IMR-90 (cell line): ENCODE data around the gene ZP3. TPM values are rescaled to one million over a fixed set of nuclear protein-coding genes. Genes with fewer than 3 reads are reported as not detected.

ENCODE experiments used
- ATAC-seq: fragments of 200-7000 bp; cut with Tn5 transposase; 2 replicates; pipeline ENCODE4 v1.9.1; 2020; ENCODE audit warnings: low read depth, mild to moderate bottlenecking, moderate library complexity
- BruUV-seq: library from RNA; stranded (reverse); fragments of 400-500 nt; replicated peaks from 2 replicates; lab custom pipeline; 2021; lab: Mats Ljungman, UMichigan
- CTCF ChIA-PET: fragments of 300-600 bp; formaldehyde crosslinking; extraction: SDS; loops from one replicate; lab custom pipeline; 2021; ENCODE audit warnings: antibody characterized with exemption; lab: Yijun Ruan, JAX
- POLR2A ChIA-PET: fragments of 300-600 bp; sonication (Branson Sonifier 250); formaldehyde crosslinking; loops from one replicate; lab custom pipeline; 2022; ENCODE audit warnings: antibody characterized with exemption; ENCODE audit not compliant: unreplicated experiment; lab: Charles Lee
- DNase-seq: peaks from one replicate; pipeline ENCODE4 v3.0.0; 2013
- H2AFZ ChIP-seq: replicated peaks from 2 replicates; pipeline ENCODE3; 2013; ENCODE audit warnings: low read length, mild to moderate bottlenecking; ENCODE audit not compliant: poor library complexity
- H2AK5ac ChIP-seq: 2 replicates; pipeline ENCODE4 v1.6.1; 2013; ENCODE audit warnings: low read depth, low read length, inconsistent platforms
- H2AK9ac ChIP-seq: replicated peaks from 2 replicates; pipeline ENCODE3; 2013; ENCODE audit warnings: mild to moderate bottlenecking, low read depth, low read length, moderate library complexity; ENCODE audit not compliant: poor library complexity
- H2BK120ac ChIP-seq: 2 replicates; pipeline ENCODE4 v1.6.1; 2013; ENCODE audit warnings: low read depth, low read length, inconsistent platforms
- H2BK15ac ChIP-seq: 3 replicates; pipeline ENCODE4 v1.6.1; 2013; ENCODE audit warnings: low read depth, low read length, inconsistent platforms
- H2BK20ac ChIP-seq: 2 replicates; pipeline ENCODE4 v1.6.1; 2013; ENCODE audit warnings: low read depth, mild to moderate bottlenecking, inconsistent platforms, low read length, moderate library complexity
- H2BK5ac ChIP-seq: 2 replicates; pipeline ENCODE4 v1.6.1; 2013; ENCODE audit warnings: mild to moderate bottlenecking, low read depth, low read length, inconsistent platforms; ENCODE audit not compliant: poor library complexity, severe bottlenecking
- H3K14ac ChIP-seq: replicated peaks from 2 replicates; pipeline ENCODE4 v1.6.1; 2013; ENCODE audit warnings: low read depth, low read length, inconsistent platforms
- H3K18ac ChIP-seq: 2 replicates; pipeline ENCODE4 v1.6.1; 2013; ENCODE audit warnings: low read depth, low read length, control low read depth
- H3K23ac ChIP-seq: 2 replicates; pipeline ENCODE4 v1.6.1; 2013; ENCODE audit warnings: low read depth, low read length, inconsistent platforms
- H3K27ac ChIP-seq: 2 replicates; pipeline ENCODE4 v1.5.1; 2013; ENCODE audit warnings: mild to moderate bottlenecking, control low read depth, low read length; ENCODE audit not compliant: insufficient read depth
- H3K27me3 ChIP-seq: 2 replicates; pipeline ENCODE4 v1.6.1; 2013; ENCODE audit warnings: low read length; ENCODE audit not compliant: control insufficient read depth, insufficient read depth
- H3K36me3 ChIP-seq: 2 replicates; pipeline ENCODE4 v1.6.1; 2013; ENCODE audit warnings: low read length, mixed read lengths; ENCODE audit not compliant: control insufficient read depth, insufficient read depth
- H3K4ac ChIP-seq: 2 replicates; pipeline ENCODE4 v1.6.1; 2013; ENCODE audit warnings: low read depth, low read length, inconsistent platforms
- H3K4me1 ChIP-seq: 2 replicates; pipeline ENCODE4 v1.6.1; 2013; ENCODE audit warnings: low read length, mixed read lengths; ENCODE audit not compliant: control insufficient read depth, insufficient read depth
- H3K4me2 ChIP-seq: 2 replicates; pipeline ENCODE4 v1.6.1; 2013; ENCODE audit warnings: low read depth, mild to moderate bottlenecking, control low read depth, low read length, moderate library complexity
- H3K4me3 ChIP-seq: 2 replicates; pipeline ENCODE4 v1.5.1; 2013; ENCODE audit warnings: low read depth, mild to moderate bottlenecking, control low read depth, low read length, moderate library complexity; ENCODE audit not compliant: insufficient read depth
- H3K56ac ChIP-seq: 2 replicates; pipeline ENCODE4 v1.6.1; 2013; ENCODE audit warnings: low read length, inconsistent platforms; ENCODE audit not compliant: insufficient read depth; ENCODE audit errors: extremely low read depth
- H3K79me1 ChIP-seq, 2 experiments: 2 replicates each; pipeline ENCODE4 v1.6.1; 2013; ENCODE audit warnings: low read length in 2 of 2, inconsistent platforms in 1 of 2, low read depth in 1 of 2
- H3K9ac ChIP-seq: 2 replicates; pipeline ENCODE4 v1.6.1; 2013; ENCODE audit warnings: low read depth, low read length, control low read depth
- H3K9me1 ChIP-seq: 2 replicates; pipeline ENCODE4 v1.6.1; 2013; ENCODE audit warnings: low read length, inconsistent platforms; ENCODE audit not compliant: insufficient read depth
- H3K9me3 ChIP-seq: 2 replicates; pipeline ENCODE4 v1.6.1; 2013; ENCODE audit warnings: low read length; ENCODE audit not compliant: control insufficient read depth, insufficient read depth
- H4K20me1 ChIP-seq: 2 replicates; pipeline ENCODE4 v1.6.1; 2013; ENCODE audit warnings: low read length, inconsistent platforms; ENCODE audit not compliant: insufficient read depth
- H4K5ac ChIP-seq: 2 replicates; pipeline ENCODE4 v1.6.1; 2013; ENCODE audit warnings: mild to moderate bottlenecking, low read depth, low read length, control low read depth
- H4K8ac ChIP-seq, 2 experiments: 2 replicates each; pipeline ENCODE4 v1.6.1; 2013; ENCODE audit warnings: low read depth in 2 of 2, low read length in 2 of 2, control low read depth in 1 of 2, inconsistent platforms in 1 of 2
- H4K91ac ChIP-seq: 2 replicates; pipeline ENCODE4 v1.6.1; 2013; ENCODE audit warnings: low read depth, low read length, inconsistent platforms; ENCODE audit not compliant: insufficient read depth
- POLR2A ChIP-seq: IDR thresholded peaks from 2 replicates; pipeline ENCODE4 v1.6.1; 2012; ENCODE audit warnings: mild to moderate bottlenecking, low read depth, low read length
- SMC3 ChIP-seq: fragments of 150-350 bp; IDR thresholded peaks from 2 replicates; pipeline ENCODE4 v1.6.1; 2016; ENCODE audit warnings: low read depth, mild to moderate bottlenecking, antibody characterized with exemption, low read length, moderate library complexity
- WGBS, 2 experiments: methylation state at CpG; one replicate each; pipeline versions ENCODE4 v1.1.5 to v1.1.7; 2013; ENCODE audit warnings: missing lambda C conversion rate in 2 of 2; ENCODE audit not compliant: insufficient read length in 1 of 2; ENCODE audit errors: extremely low coverage in 2 of 2; 5-methylcytosine and 5-hydroxymethylcytosine counted together
- dilution Hi-C: fragments of 300-500 bp; cut with HindIII; formaldehyde crosslinking; loops from one replicate; pipeline ENCODE4 v1.14.3; 2018; ENCODE audit warnings: low sequenced_read_pairs; ENCODE audit not compliant: unreplicated experiment
- in situ Hi-C: fragments of 300-500 bp; cut with MboI; formaldehyde crosslinking; loops from 3 replicates; pipeline ENCODE4 v1.14.3; 2019; ENCODE audit warnings: low sequenced_read_pairs, inconsistent platforms, mixed read lengths
- intact Hi-C: fragments of 100-400 bp; cut with micrococcal nuclease; formaldehyde crosslinking; loops from 2 replicates; pipeline ENCODE4 v1.10.0; 2022
- polyA plus RNA-seq, 3 experiments: library from polyadenylated mRNA; depleted of rRNA; stranded (reverse); fragments of >200 nt; gene quantifications; 2 replicates each; pipeline ENCODE4 v1.2.3, GENCODE V29; 2012; ENCODE audit warnings: low replicate concordance in 1 of 3
- total RNA-seq: library from RNA; depleted of rRNA; stranded (reverse); fragments of >200 nt; gene quantifications from 2 replicates; pipeline ENCODE4 v1.2.3, GENCODE V29; 2012

Gene ZP3
- total and polyA plus RNA-seq, 2 of the 4 experiments (the other 2 are of a cell fraction) = 0.54 to 0.67 TPM

DNA sequence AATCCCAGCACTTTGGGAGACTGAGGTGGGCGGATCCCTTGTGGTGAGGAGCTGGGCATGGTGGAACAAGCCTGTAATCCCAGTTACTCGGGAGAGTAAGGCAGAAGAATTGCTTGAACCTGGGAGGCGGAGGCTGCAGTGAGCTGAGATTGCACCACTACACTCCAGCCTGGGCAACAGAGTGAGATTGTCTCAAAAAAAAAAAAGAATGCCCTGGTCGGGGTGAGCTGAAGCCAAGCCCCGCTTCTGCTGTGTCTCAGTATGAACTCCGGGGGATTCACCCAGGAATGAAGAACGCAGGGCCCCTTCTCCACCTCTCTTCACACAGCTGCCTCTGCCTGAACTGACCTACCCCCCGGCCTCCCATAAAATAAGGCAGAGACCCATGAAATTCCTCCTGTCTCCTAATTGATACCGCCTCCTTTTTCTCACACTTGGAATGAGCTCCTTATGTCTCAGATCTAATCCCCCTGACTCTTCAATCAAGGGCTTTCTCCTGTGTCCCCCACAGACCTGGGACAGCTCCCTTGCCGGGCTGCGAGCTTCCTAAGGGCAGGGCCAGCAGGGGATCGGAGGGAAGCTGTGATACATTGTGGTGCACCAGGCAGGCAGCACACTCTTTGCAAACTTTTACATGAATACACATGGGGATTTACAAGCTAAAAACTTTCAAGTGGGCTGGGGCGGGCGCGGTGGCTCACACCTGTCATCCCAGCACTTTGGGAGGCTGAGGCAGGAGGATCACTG lies 911 bp upstream of the ZP3 start:
- dilution Hi-C loops = no loop called here
- H4K8ac ChIP-seq = peak overlapping the region in 1 of 2 experiments; percentile 61; a peak in 1 of 4 replicates
- H4K20me1 ChIP-seq = no peaks in the 10 kb centered on the region
- no peak overlapping the region for H3K56ac ChIP-seq
- H4K91ac ChIP-seq = no peak overlapping the region
- H2AFZ ChIP-seq = peak overlapping the region; percentile 59
- H2AK5ac ChIP-seq = peak overlapping the region; percentile 98; the same call in 1 of the 2 replicates
- no peak overlapping the region for H2AK9ac ChIP-seq
- no peak overlapping the region for H3K18ac ChIP-seq
- no peaks in the 10 kb centered on the region for H3K79me1 ChIP-seq
- H3K23ac ChIP-seq = no peak overlapping the region
- peaks cover 9% of the 10 kb centered on the region for H3K9me1 ChIP-seq
- H3K36me3 ChIP-seq = no peaks in the 10 kb centered on the region
- BruUV-seq = no TSS peak
- H2BK120ac ChIP-seq = peak overlapping the region; percentile 67; the same call in 1 of the 2 replicates
- no peak overlapping the region; the same call in 1 of the 2 replicates for H3K27ac ChIP-seq
- peak overlapping the region; percentile 78 for H2BK20ac ChIP-seq
- no peak overlapping the region for H2BK5ac ChIP-seq
- POLR2A ChIA-PET = no interaction called here
- no peak; the same call in none of the 2 replicates for ATAC-seq
- H2BK15ac ChIP-seq = peak overlapping the region; percentile 80; the same call in 1 of the 3 replicates
- no peak for DNase-seq
- no peak overlapping the region for H3K14ac ChIP-seq
- H3K4me3 ChIP-seq = no peak overlapping the region
- H3K9me3 ChIP-seq = 0 out of 2 replicates have a peak, but pooled peaks cover 2% of the 10 kb centered on the region
- peaks cover 11% of the 10 kb centered on the region for H3K4me1 ChIP-seq
- H3K9ac ChIP-seq = no peak overlapping the region
- H4K5ac ChIP-seq = no peak overlapping the region
- TF ChIP-seq POLR2A = no peak
- TF ChIP-seq SMC3 = no peak
- CTCF ChIA-PET = interaction anchor here (0.8 kb wide), 1 partner anchor 22 kb away, joined by 3 read pairs; no protein-coding TSS in a partner anchor
- in situ Hi-C loops = no loop called here
- no peaks in the 10 kb centered on the region for H3K27me3 ChIP-seq
- H3K4ac ChIP-seq = peak overlapping the region; percentile 56
- peak overlapping the region; percentile 10; the same call in 1 of the 2 replicates for H3K4me2 ChIP-seq
- WGBS, 2 experiments = 49% methylated on average over 6 of the region's 15 CpGs; no CpG with 5 or more reads in 1 of the 2 experiments
- intact Hi-C loops = no loop called here
